HEK293 (cell line): ENCODE data around the gene PLEKHH3.

Experiments
- KLF1 ChIP-seq: fragments of 450-650 bp; formaldehyde crosslinking; IDR thresholded peaks from 2 replicates; pipeline ENCODE4 v1.5.1; 2016; ENCODE audit warnings: missing biosample characterization, missing genetic modification characterization
- KLF10 ChIP-seq: fragments of 450-650 bp; IDR thresholded peaks from 2 replicates; pipeline ENCODE4 v1.5.1; 2018; ENCODE audit warnings: missing biosample characterization, mild to moderate bottlenecking, missing genetic modification characterization
- ZBTB17 ChIP-seq: fragments of 450-650 bp; formaldehyde crosslinking; IDR thresholded peaks from 2 replicates; pipeline ENCODE4 v1.5.1; 2016; ENCODE audit warnings: missing biosample characterization, missing genetic modification characterization
- ZNF16 ChIP-seq: fragments of 450-650 bp; formaldehyde crosslinking; IDR thresholded peaks from 2 replicates; pipeline ENCODE4 v1.5.1; 2016; ENCODE audit warnings: low read depth, missing biosample characterization, missing genetic modification characterization
- ZNF175 ChIP-seq: fragments of 450-650 bp; formaldehyde crosslinking; IDR thresholded peaks from 2 replicates; pipeline ENCODE4 v1.5.1; 2016; ENCODE audit warnings: missing biosample characterization, missing genetic modification characterization
- ZNF19 ChIP-seq: fragments of 450-650 bp; formaldehyde crosslinking; IDR thresholded peaks from 2 replicates; pipeline ENCODE4; 2016; ENCODE audit warnings: missing biosample characterization, missing genetic modification characterization, low read depth
- ZNF23 ChIP-seq: fragments of 450-650 bp; formaldehyde crosslinking; IDR thresholded peaks from 2 replicates; pipeline ENCODE4 v1.5.1; 2016; ENCODE audit warnings: missing biosample characterization, missing genetic modification characterization, borderline replicate concordance
- ZNF354C ChIP-seq: fragments of 450-650 bp; formaldehyde crosslinking; IDR thresholded peaks from 2 replicates; pipeline ENCODE4 v1.5.1; 2016; ENCODE audit warnings: missing biosample characterization, missing genetic modification characterization, low read depth, borderline replicate concordance
- ZNF404 ChIP-seq: fragments of 450-650 bp; formaldehyde crosslinking; IDR thresholded peaks from 2 replicates; pipeline ENCODE4 v1.5.1; 2017; ENCODE audit warnings: missing biosample characterization, missing genetic modification characterization
- ZNF48 ChIP-seq: fragments of 450-650 bp; formaldehyde crosslinking; IDR thresholded peaks from 2 replicates; pipeline ENCODE4 v1.5.1; 2016; ENCODE audit warnings: missing biosample characterization, missing genetic modification characterization
- ZNF558 ChIP-seq: fragments of 450-650 bp; formaldehyde crosslinking; IDR thresholded peaks from 2 replicates; pipeline ENCODE4 v1.5.1; 2016; ENCODE audit warnings: missing biosample characterization, missing genetic modification characterization
- ZNF561 ChIP-seq: fragments of 450-650 bp; IDR thresholded peaks from 2 replicates; pipeline ENCODE4 v1.5.1; 2018; ENCODE audit warnings: missing biosample characterization, missing genetic modification characterization, borderline replicate concordance
- ZNF610 ChIP-seq: fragments of 450-650 bp; formaldehyde crosslinking; IDR thresholded peaks from 2 replicates; pipeline ENCODE4 v1.5.1; 2016; ENCODE audit warnings: missing biosample characterization, missing genetic modification characterization, borderline replicate concordance
- ZNF670 ChIP-seq: fragments of 450-650 bp; formaldehyde crosslinking; IDR thresholded peaks from 2 replicates; pipeline ENCODE4 v1.5.1; 2016; ENCODE audit warnings: missing biosample characterization, missing genetic modification characterization, low read depth
- ZSCAN30 ChIP-seq: fragments of 450-650 bp; IDR thresholded peaks from 2 replicates; pipeline ENCODE4 v1.5.1; 2018; ENCODE audit warnings: missing biosample characterization, mild to moderate bottlenecking, missing genetic modification characterization, moderate library complexity
- ZXDB ChIP-seq: fragments of 450-650 bp; formaldehyde crosslinking; IDR thresholded peaks from 2 replicates; pipeline ENCODE4 v1.5.1; 2016; ENCODE audit warnings: missing biosample characterization, missing genetic modification characterization
- TF ChIP-seq, protein P1 (sequence below): fragments of 450-650 bp; formaldehyde crosslinking; IDR thresholded peaks from 2 replicates; pipeline ENCODE4 v1.5.0; 2017; ENCODE audit warnings: missing biosample characterization, missing genetic modification characterization, borderline replicate concordance
- TF ChIP-seq, protein P2 (sequence below): fragments of 450-650 bp; formaldehyde crosslinking; IDR thresholded peaks from 2 replicates; pipeline ENCODE4 v1.5.1; 2017; ENCODE audit warnings: missing biosample characterization, missing genetic modification characterization
- TF ChIP-seq, protein P3 (sequence below): fragments of 450-650 bp; formaldehyde crosslinking; IDR thresholded peaks from 2 replicates; pipeline ENCODE4 v1.5.1; 2016; ENCODE audit warnings: missing biosample characterization, missing genetic modification characterization
- TF ChIP-seq, protein P4 (sequence below): fragments of 450-650 bp; formaldehyde crosslinking; IDR thresholded peaks from 2 replicates; pipeline ENCODE4 v1.5.1; 2016; ENCODE audit warnings: missing biosample characterization, missing genetic modification characterization
- TF ChIP-seq, protein P5 (sequence below): fragments of 450-650 bp; formaldehyde crosslinking; IDR thresholded peaks from 2 replicates; pipeline ENCODE4 v1.5.1; 2016; ENCODE audit warnings: missing biosample characterization, missing genetic modification characterization, low read depth
- TF ChIP-seq, protein P6 (sequence below): fragments of 450-650 bp; formaldehyde crosslinking; conservative IDR thresholded peaks from 2 replicates; pipeline ENCODE4 v1.5.1; 2016; ENCODE audit warnings: low read depth, missing biosample characterization, missing genetic modification characterization
- TF ChIP-seq, protein P7 (sequence below): fragments of 450-650 bp; formaldehyde crosslinking; IDR thresholded peaks from 2 replicates; pipeline ENCODE4 v1.5.1; 2016; ENCODE audit warnings: missing biosample characterization, missing genetic modification characterization

The PLEKHH3 gene

DNA sequence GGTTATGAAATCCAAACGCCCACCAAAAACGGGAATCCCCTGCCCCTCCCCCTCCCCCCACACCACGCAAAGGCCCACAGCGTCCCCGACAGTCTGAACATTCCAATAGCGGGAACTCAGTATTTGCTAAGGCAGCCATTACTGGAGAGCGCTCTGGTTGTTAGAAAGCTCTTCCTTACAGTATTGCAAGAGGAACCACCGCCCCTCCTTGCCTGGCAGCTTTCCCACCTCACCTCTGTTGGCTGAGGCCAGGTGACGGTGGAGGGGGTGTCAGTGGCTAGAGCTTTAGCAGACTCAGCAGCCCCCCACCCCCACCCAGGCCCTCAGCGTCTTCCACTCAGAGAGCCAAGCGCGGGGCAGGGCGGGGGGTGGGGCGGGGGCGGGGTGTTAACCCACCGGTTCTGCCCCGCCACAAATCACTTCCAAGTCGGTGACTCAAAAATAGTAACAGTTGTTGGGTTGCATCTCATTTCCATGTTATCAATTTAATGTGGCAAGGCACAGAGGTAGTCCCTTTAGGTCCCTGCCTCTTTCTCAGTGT lies 2.2 kb upstream of the PLEKHH3 start (continued):
- TF ChIP-seq, protein P1, sequence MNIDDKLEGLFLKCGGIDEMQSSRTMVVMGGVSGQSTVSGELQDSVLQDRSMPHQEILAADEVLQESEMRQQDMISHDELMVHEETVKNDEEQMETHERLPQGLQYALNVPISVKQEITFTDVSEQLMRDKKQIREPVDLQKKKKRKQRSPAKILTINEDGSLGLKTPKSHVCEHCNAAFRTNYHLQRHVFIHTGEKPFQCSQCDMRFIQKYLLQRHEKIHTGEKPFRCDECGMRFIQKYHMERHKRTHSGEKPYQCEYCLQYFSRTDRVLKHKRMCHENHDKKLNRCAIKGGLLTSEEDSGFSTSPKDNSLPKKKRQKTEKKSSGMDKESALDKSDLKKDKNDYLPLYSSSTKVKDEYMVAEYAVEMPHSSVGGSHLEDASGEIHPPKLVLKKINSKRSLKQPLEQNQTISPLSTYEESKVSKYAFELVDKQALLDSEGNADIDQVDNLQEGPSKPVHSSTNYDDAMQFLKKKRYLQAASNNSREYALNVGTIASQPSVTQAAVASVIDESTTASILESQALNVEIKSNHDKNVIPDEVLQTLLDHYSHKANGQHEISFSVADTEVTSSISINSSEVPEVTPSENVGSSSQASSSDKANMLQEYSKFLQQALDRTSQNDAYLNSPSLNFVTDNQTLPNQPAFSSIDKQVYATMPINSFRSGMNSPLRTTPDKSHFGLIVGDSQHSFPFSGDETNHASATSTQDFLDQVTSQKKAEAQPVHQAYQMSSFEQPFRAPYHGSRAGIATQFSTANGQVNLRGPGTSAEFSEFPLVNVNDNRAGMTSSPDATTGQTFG (tag by site-specific recombination) = no peak
- TF ChIP-seq ZNF670 (tag by site-specific recombination) (no peak), KLF10 (tag by site-specific recombination) (peak; percentile 67; the same call in 1 of the 2 replicates), ZNF23 (no peak), ZNF558 (tag by site-specific recombination) (no peak), ZNF404 (tag by site-specific recombination) (no peak), ZNF561 (tag by site-specific recombination) (no peak), ZNF175 (tag by site-specific recombination) (no peak), ZNF16 (tag by site-specific recombination) (no peak), KLF1 (tag by site-specific recombination) (peak; percentile 43; the same call in 1 of the 2 replicates), ZNF610 (tag by site-specific recombination) (no peak), ZNF19 (tag by site-specific recombination) (no peak), ZBTB17 (tag by site-specific recombination) (no peak), ZNF48 (no peak), ZXDB (tag by site-specific recombination) (no peak), ZNF354C (tag by site-specific recombination) (no peak), ZSCAN30 (tag by site-specific recombination) (peak; percentile 56; the same call in 1 of the 2 replicates)
- TF ChIP-seq, protein P2, sequence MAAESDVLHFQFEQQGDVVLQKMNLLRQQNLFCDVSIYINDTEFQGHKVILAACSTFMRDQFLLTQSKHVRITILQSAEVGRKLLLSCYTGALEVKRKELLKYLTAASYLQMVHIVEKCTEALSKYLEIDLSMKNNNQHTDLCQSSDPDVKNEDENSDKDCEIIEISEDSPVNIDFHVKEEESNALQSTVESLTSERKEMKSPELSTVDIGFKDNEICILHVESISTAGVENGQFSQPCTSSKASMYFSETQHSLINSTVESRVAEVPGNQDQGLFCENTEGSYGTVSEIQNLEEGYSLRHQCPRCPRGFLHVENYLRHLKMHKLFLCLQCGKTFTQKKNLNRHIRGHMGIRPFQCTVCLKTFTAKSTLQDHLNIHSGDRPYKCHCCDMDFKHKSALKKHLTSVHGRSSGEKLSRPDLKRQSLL (tag by site-specific recombination) = no peak
- TF ChIP-seq, protein P3, sequence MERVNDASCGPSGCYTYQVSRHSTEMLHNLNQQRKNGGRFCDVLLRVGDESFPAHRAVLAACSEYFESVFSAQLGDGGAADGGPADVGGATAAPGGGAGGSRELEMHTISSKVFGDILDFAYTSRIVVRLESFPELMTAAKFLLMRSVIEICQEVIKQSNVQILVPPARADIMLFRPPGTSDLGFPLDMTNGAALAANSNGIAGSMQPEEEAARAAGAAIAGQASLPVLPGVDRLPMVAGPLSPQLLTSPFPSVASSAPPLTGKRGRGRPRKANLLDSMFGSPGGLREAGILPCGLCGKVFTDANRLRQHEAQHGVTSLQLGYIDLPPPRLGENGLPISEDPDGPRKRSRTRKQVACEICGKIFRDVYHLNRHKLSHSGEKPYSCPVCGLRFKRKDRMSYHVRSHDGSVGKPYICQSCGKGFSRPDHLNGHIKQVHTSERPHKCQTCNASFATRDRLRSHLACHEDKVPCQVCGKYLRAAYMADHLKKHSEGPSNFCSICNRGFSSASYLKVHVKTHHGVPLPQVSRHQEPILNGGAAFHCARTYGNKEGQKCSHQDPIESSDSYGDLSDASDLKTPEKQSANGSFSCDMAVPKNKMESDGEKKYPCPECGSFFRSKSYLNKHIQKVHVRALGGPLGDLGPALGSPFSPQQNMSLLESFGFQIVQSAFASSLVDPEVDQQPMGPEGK (tag by site-specific recombination) = no peak; the same call in 1 of the 2 replicates
- TF ChIP-seq, protein P4, sequence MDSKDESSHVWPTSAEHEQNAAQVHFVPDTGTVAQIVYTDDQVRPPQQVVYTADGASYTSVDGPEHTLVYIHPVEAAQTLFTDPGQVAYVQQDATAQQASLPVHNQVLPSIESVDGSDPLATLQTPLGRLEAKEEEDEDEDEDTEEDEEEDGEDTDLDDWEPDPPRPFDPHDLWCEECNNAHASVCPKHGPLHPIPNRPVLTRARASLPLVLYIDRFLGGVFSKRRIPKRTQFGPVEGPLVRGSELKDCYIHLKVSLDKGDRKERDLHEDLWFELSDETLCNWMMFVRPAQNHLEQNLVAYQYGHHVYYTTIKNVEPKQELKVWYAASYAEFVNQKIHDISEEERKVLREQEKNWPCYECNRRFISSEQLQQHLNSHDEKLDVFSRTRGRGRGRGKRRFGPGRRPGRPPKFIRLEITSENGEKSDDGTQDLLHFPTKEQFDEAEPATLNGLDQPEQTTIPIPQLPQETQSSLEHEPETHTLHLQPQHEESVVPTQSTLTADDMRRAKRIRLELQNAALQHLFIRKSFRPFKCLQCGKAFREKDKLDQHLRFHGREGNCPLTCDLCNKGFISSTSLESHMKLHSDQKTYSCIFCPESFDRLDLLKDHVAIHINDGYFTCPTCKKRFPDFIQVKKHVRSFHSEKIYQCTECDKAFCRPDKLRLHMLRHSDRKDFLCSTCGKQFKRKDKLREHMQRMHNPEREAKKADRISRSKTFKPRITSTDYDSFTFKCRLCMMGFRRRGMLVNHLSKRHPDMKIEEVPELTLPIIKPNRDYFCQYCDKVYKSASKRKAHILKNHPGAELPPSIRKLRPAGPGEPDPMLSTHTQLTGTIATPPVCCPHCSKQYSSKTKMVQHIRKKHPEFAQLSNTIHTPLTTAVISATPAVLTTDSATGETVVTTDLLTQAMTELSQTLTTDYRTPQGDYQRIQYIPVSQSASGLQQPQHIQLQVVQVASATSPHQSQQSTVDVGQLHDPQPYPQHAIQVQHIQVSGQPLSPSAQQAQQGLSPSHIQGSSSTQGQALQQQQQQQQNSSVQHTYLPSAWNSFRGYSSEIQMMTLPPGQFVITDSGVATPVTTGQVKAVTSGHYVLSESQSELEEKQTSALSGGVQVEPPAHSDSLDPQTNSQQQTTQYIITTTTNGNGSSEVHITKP (tag by site-specific recombination) = no peak
- TF ChIP-seq, protein P5, sequence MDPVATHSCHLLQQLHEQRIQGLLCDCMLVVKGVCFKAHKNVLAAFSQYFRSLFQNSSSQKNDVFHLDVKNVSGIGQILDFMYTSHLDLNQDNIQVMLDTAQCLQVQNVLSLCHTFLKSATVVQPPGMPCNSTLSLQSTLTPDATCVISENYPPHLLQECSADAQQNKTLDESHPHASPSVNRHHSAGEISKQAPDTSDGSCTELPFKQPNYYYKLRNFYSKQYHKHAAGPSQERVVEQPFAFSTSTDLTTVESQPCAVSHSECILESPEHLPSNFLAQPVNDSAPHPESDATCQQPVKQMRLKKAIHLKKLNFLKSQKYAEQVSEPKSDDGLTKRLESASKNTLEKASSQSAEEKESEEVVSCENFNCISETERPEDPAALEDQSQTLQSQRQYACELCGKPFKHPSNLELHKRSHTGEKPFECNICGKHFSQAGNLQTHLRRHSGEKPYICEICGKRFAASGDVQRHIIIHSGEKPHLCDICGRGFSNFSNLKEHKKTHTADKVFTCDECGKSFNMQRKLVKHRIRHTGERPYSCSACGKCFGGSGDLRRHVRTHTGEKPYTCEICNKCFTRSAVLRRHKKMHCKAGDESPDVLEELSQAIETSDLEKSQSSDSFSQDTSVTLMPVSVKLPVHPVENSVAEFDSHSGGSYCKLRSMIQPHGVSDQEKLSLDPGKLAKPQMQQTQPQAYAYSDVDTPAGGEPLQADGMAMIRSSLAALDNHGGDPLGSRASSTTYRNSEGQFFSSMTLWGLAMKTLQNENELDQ (tag by site-specific recombination) = no peak
- TF ChIP-seq, protein P6, sequence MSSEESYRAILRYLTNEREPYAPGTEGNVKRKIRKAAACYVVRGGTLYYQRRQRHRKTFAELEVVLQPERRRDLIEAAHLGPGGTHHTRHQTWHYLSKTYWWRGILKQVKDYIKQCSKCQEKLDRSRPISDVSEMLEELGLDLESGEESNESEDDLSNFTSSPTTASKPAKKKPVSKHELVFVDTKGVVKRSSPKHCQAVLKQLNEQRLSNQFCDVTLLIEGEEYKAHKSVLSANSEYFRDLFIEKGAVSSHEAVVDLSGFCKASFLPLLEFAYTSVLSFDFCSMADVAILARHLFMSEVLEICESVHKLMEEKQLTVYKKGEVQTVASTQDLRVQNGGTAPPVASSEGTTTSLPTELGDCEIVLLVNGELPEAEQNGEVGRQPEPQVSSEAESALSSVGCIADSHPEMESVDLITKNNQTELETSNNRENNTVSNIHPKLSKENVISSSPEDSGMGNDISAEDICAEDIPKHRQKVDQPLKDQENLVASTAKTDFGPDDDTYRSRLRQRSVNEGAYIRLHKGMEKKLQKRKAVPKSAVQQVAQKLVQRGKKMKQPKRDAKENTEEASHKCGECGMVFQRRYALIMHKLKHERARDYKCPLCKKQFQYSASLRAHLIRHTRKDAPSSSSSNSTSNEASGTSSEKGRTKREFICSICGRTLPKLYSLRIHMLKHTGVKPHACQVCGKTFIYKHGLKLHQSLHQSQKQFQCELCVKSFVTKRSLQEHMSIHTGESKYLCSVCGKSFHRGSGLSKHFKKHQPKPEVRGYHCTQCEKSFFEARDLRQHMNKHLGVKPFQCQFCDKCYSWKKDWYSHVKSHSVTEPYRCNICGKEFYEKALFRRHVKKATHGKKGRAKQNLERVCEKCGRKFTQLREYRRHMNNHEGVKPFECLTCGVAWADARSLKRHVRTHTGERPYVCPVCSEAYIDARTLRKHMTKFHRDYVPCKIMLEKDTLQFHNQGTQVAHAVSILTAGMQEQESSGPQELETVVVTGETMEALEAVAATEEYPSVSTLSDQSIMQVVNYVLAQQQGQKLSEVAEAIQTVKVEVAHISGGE = no peak
- TF ChIP-seq, protein P7, sequence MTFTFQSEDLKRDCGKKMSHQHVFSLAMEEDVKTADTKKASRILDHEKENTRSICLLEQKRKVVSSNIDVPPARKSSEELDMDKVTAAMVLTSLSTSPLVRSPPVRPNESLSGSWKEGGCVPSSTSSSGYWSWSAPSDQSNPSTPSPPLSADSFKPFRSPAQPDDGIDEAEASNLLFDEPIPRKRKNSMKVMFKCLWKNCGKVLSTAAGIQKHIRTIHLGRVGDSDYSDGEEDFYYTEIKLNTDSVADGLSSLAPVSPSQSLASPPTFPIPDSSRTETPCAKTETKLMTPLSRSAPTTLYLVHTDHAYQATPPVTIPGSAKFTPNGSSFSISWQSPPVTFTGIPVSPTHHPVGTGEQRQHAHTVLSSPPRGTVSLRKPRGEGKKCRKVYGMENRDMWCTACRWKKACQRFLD (tag by site-specific recombination) = no peak
